Midbrain (tissue), 1 donor: ENCODE data around the gene CENPM.
"Not testable (repeated sequence)": the region's sequence is repeated elsewhere in the genome, so short reads cannot be mapped to it uniquely, and the experiment has no call there.

Source experiments
- DNase-seq: peaks from one replicate; lab custom pipeline; 2025; lab: John Stamatoyannopoulos, UW

CENPM gene

GRCh38 chr22:41966607-41967240 is 19.8 kb upstream of the CENPM start:
- DNase-seq = peak; percentile 64

GRCh38 chr22:41966225-41966606 is 19.3 kb upstream of the CENPM start:
- DNase-seq = no peak

GRCh38 chr22:41964112-41964491 is 17.1 kb upstream of the CENPM start:
- no peak for DNase-seq

- DNase-seq = peak; percentile 65
Measured at GRCh38 chr22:41963453-41964111, 16.6 kb upstream of the CENPM start.

GRCh38 chr22:41957941-41958556 is 11.1 kb upstream of the CENPM start:
- DNase-seq = no peak

GRCh38 chr22:41952713-41953112 is 5.8 kb upstream of the CENPM start:
- no peak for DNase-seq

GRCh38 chr22:41951898-41952474 is 5.0 kb upstream of the CENPM start, which contains the start of gene SMIM45:
Gene SMIM45, plus strand, starts transcription at chr22:41952150.
- DNase-seq = peak; percentile 86

GRCh38 chr22:41949297-41949965 is 2.5 kb upstream of the CENPM start:
- DNase-seq = no peak

GRCh38 chr22:41948928-41949296 is 2.0 kb upstream of the CENPM start:
- not testable (repeated sequence) for DNase-seq

- DNase-seq = no peak
Measured at GRCh38 chr22:41948142-41948541, 1.2 kb upstream of the CENPM start.

- no peak for DNase-seq
Measured at GRCh38 chr22:41947424-41948080, 600 bp upstream of the CENPM start.

- DNase-seq = no peak
Measured at GRCh38 chr22:41943661-41944209, 3.2 kb downstream of the CENPM start.

GRCh38 chr22:41940832-41941765 is 5.9 kb downstream of the CENPM start:
- peak; percentile 85 for DNase-seq

GRCh38 chr22:41939981-41940831 is 6.7 kb downstream of the CENPM start:
- DNase-seq = peak; percentile 37

- DNase-seq = no peak
Measured at GRCh38 chr22:41936894-41937169, 10.1 kb downstream of the CENPM start.

- DNase-seq = no peak
Measured at GRCh38 chr22:41935509-41935908, 11.4 kb downstream of the CENPM start.

GRCh38 chr22:41935015-41935351 is 12.0 kb downstream of the CENPM start:
- DNase-seq = peak; percentile 20

- no peak for DNase-seq
Measured at GRCh38 chr22:41934284-41935014, 12.5 kb downstream of the CENPM start.
